Loucy (cell line): ENCODE measurements around the gene USP34.

ENCODE experiments used
- H2AFZ ChIP-seq: fragments of 200-600 bp; sonication (generic); 2 replicates; pipeline ENCODE4 v1.6.0; 2016; ENCODE audit warnings: antibody characterized with exemption, mild to moderate bottlenecking, low read length, moderate library complexity
- H3F3A ChIP-seq: fragments of 200-600 bp; 2 replicates; pipeline ENCODE4 v1.6.0; 2016; ENCODE audit warnings: antibody characterized with exemption, low read depth, mild to moderate bottlenecking
- H3K27me3 ChIP-seq: fragments of 200-600 bp; sonication (generic); 2 replicates; pipeline ENCODE4 v1.6.1; 2014; ENCODE audit warnings: low read length, mild to moderate bottlenecking; ENCODE audit not compliant: insufficient read depth, poor library complexity, severe bottlenecking
- H3K36me3 ChIP-seq: fragments of 200-600 bp; sonication (generic); 2 replicates; pipeline ENCODE4 v1.6.1; 2016; ENCODE audit warnings: low read length; ENCODE audit not compliant: insufficient read depth
- H3K4me1 ChIP-seq: fragments of 200-600 bp; sonication (generic); 2 replicates; pipeline ENCODE4 v1.5.1; 2014; ENCODE audit warnings: low read length, mild to moderate bottlenecking; ENCODE audit not compliant: insufficient read depth, poor library complexity, severe bottlenecking
- H3K4me2 ChIP-seq: fragments of 200-600 bp; sonication (generic); 2 replicates; pipeline ENCODE4 v1.6.0; 2014; ENCODE audit warnings: antibody characterized with exemption, low read length, low read depth, mild to moderate bottlenecking; ENCODE audit not compliant: poor library complexity, severe bottlenecking
- H3K4me3 ChIP-seq: fragments of 200-600 bp; sonication (generic); 2 replicates; pipeline ENCODE4 v1.5.1; 2014; ENCODE audit warnings: low read length, mild to moderate bottlenecking, mixed read lengths; ENCODE audit not compliant: poor library complexity, severe bottlenecking
- H3K79me2 ChIP-seq: fragments of 200-600 bp; sonication (generic); 2 replicates; pipeline ENCODE4 v1.6.1; 2014; ENCODE audit warnings: low read length; ENCODE audit not compliant: insufficient read depth
- H3K9ac ChIP-seq: fragments of 200-600 bp; sonication (generic); 2 replicates; pipeline ENCODE4 v1.6.0; 2014; ENCODE audit warnings: mild to moderate bottlenecking, low read depth, low read length, moderate library complexity; ENCODE audit not compliant: poor library complexity, severe bottlenecking
- H3K9me2 ChIP-seq: fragments of 200-600 bp; sonication (generic); replicated peaks from 2 replicates; pipeline ENCODE4 v1.6.1; 2016; ENCODE audit warnings: low read depth, low read length, mixed read lengths
- H3K9me3 ChIP-seq: fragments of 200-600 bp; sonication (generic); 2 replicates; pipeline ENCODE4 v1.6.1; 2014; ENCODE audit warnings: mild to moderate bottlenecking, antibody characterized with exemption, low read length, low read depth; ENCODE audit not compliant: insufficient read depth
- H4K20me1 ChIP-seq: fragments of 200-600 bp; sonication (generic); 2 replicates; pipeline ENCODE4 v1.6.0; 2014; ENCODE audit warnings: antibody characterized with exemption, low read length, mild to moderate bottlenecking; ENCODE audit not compliant: insufficient read depth, poor library complexity, severe bottlenecking
- EZH2phosphoT487 ChIP-seq: fragments of 200-600 bp; IDR thresholded peaks from 2 replicates; pipeline ENCODE4 v1.6.1; 2018; ENCODE audit warnings: antibody characterized with exemption, mild to moderate bottlenecking, moderate library complexity, borderline replicate concordance
- TF ChIP-seq, protein P1 (sequence below): fragments of 200-600 bp; sonication (generic); conservative IDR thresholded peaks from 2 replicates; pipeline ENCODE4 v1.5.1; 2014; ENCODE audit warnings: mild to moderate bottlenecking, antibody characterized with exemption, low read length

Gene USP34

GRCh38 chr2:61379521-61379920, 91.4 kb downstream of the USP34 start:
- Histone ChIP-seq H3K9me2 (no peaks in the 10 kb centered on the region), H3K4me3 (no peak overlapping the region), H3K79me2 (no peaks in the 10 kb centered on the region), H3K27me3 (no peaks in the 10 kb centered on the region), H3F3A (no peaks in the 10 kb centered on the region), H4K20me1 (no peaks in the 10 kb centered on the region), H3K4me2 (no peak overlapping the region), H3K9ac (no peak overlapping the region), H2AFZ (no peak overlapping the region), H3K36me3 (peaks cover 66% of the 10 kb centered on the region; the same call in 1 of the 2 replicates), H3K9me3 (no peaks in the 10 kb centered on the region), H3K4me1 (no peaks in the 10 kb centered on the region)
- TF ChIP-seq EZH2phosphoT487 = no peak
- TF ChIP-seq, protein P1, sequence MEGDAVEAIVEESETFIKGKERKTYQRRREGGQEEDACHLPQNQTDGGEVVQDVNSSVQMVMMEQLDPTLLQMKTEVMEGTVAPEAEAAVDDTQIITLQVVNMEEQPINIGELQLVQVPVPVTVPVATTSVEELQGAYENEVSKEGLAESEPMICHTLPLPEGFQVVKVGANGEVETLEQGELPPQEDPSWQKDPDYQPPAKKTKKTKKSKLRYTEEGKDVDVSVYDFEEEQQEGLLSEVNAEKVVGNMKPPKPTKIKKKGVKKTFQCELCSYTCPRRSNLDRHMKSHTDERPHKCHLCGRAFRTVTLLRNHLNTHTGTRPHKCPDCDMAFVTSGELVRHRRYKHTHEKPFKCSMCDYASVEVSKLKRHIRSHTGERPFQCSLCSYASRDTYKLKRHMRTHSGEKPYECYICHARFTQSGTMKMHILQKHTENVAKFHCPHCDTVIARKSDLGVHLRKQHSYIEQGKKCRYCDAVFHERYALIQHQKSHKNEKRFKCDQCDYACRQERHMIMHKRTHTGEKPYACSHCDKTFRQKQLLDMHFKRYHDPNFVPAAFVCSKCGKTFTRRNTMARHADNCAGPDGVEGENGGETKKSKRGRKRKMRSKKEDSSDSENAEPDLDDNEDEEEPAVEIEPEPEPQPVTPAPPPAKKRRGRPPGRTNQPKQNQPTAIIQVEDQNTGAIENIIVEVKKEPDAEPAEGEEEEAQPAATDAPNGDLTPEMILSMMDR = no peak

DNA sequence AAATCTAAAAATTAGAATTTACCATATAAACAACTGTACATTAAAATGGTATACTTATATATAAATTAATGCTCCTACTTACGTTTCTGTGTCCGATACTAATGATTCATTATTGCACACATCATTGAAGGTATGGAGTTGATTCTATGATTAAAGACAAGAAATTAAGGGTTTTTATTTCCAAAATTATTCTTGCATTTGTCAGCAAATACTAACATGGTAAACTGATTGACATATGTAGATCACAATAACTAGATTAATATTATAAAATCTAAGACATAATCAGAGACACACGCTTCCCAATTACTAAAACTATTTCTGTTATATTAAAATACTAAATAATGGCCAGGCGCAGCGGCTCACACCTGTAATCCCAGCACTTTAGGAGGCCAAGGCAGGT, 92.6 kb downstream of the USP34 start:
- Histone ChIP-seq H3K27me3 (no peaks in the 10 kb centered on the region), H4K20me1 (no peaks in the 10 kb centered on the region), H3K9me2 (no peaks in the 10 kb centered on the region), H3K9me3 (no peaks in the 10 kb centered on the region), H3K4me1 (no peaks in the 10 kb centered on the region), H3K9ac (no peak overlapping the region), H3K36me3 (peaks cover 76% of the 10 kb centered on the region; the same call in 1 of the 2 replicates), H3K79me2 (no peaks in the 10 kb centered on the region), H3K4me3 (no peak overlapping the region), H2AFZ (no peak overlapping the region), H3F3A (no peaks in the 10 kb centered on the region), H3K4me2 (no peak overlapping the region)
- TF ChIP-seq EZH2phosphoT487 = no peak
- TF ChIP-seq, protein P1 = no peak

- no peaks in the 10 kb centered on the region for H3K9me3 ChIP-seq
Measured at GRCh38 chr2:61377046-61377445, 93.8 kb downstream of the USP34 start.

More at GRCh38 chr2:61377046-61377445, 93.8 kb downstream of the USP34 start:
- Histone ChIP-seq H3F3A (no peaks in the 10 kb centered on the region), H3K36me3 (peaks cover 75% of the 10 kb centered on the region; the same call in 1 of the 2 replicates), H3K4me2 (no peak overlapping the region), H3K27me3 (no peaks in the 10 kb centered on the region), H3K9ac (no peak overlapping the region), H3K79me2 (no peaks in the 10 kb centered on the region), H4K20me1 (no peaks in the 10 kb centered on the region), H3K9me2 (no peaks in the 10 kb centered on the region), H3K4me3 (no peak overlapping the region), H3K4me1 (no peaks in the 10 kb centered on the region), H2AFZ (no peak overlapping the region)
- TF ChIP-seq, protein P1 = no peak
- TF ChIP-seq EZH2phosphoT487 = no peak
